Esophagus squamous epithelium (tissue), 4 donors: Measurements from ENCODE around the gene KRT12.

Experiments
- POLR2A ChIP-seq, 4 donors: fragments of 450-650 bp; IDR thresholded peaks; one replicate each; pipeline ENCODE4 v1.6.1; 2017; ENCODE audit warnings: antibody characterized with exemption in 4 of 4, mild to moderate bottlenecking in 4 of 4, moderate library complexity in 3 of 4
- TF ChIP-seq, protein P1 (sequence below), 6 experiments: fragments of 450-650 bp in 4 of 6; fragments of 200-600 bp in 2 of 6; sonication (generic) in 2 of 6; IDR thresholded peaks; one replicate each; pipeline ENCODE4 v1.5.1; 2016 to 2019; ENCODE audit warnings: antibody characterized with exemption in 6 of 6, mild to moderate bottlenecking in 4 of 6, moderate library complexity in 4 of 6

DNA sequence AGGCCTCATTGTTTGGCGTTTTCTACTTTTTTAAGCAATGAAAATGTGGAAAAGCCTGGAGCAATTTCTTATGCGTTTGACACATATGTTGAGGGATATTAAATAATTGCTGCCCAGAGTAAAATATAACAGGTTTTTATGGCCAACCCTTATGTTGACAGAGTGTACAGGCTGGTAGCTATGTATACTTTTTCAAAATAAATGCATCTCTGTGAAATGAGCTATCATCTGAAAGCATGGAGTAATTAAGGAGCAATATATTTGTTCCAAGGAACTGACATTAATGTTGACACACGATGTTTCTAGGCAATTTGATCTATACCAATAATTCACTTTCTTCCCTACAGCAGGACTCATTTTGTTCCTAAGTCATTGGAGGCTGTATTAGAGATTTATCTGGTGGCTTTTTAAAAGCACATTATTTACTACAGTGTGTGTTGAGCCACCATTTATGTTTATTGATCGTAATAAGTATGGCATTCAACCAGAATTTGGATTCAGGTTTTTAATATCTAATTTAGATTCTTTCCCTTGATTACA, 30.0 kb upstream of the KRT12 start:
- TF ChIP-seq, protein P1, sequence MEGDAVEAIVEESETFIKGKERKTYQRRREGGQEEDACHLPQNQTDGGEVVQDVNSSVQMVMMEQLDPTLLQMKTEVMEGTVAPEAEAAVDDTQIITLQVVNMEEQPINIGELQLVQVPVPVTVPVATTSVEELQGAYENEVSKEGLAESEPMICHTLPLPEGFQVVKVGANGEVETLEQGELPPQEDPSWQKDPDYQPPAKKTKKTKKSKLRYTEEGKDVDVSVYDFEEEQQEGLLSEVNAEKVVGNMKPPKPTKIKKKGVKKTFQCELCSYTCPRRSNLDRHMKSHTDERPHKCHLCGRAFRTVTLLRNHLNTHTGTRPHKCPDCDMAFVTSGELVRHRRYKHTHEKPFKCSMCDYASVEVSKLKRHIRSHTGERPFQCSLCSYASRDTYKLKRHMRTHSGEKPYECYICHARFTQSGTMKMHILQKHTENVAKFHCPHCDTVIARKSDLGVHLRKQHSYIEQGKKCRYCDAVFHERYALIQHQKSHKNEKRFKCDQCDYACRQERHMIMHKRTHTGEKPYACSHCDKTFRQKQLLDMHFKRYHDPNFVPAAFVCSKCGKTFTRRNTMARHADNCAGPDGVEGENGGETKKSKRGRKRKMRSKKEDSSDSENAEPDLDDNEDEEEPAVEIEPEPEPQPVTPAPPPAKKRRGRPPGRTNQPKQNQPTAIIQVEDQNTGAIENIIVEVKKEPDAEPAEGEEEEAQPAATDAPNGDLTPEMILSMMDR (IDR thresholded peaks at IDR 0.05), result no peak
- no peak for TF ChIP-seq POLR2A (IDR thresholded peaks at IDR 0.05)
